GM10847 (cell line): ENCODE data around the gene RUSF1.
A peak's percentile ranks its signal among the peaks of the same experiment; 100 is the strongest.

Experiments used
- POLR2A ChIP-seq: IDR thresholded peaks from 2 replicates; pipeline ENCODE4 v1.6.1; 2011; ENCODE audit not compliant: insufficient read length; ENCODE audit errors: extremely low read depth

The RUSF1 gene

DNA sequence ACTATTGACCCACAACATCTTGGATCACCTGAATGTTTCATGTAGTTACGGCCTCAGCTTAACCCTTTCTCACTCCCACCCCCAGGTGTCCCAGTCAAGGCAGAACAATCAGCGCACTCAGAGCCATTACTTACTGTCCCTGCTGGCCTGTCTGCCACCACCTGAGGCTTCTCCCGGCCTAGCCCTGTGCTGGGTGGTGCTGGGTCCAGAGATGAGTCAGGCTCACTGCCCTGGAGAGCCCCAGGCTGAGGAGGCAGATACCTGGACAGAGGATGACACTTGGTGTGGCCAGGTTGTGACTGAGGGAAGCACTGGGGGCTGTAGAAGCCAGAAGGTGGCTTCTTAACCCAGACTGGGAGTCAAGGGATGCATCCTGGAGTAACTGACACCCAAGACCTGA is 29.2 kb downstream of the RUSF1 start:
- TF ChIP-seq POLR2A = no peak

- no peak for TF ChIP-seq POLR2A
These were observed 30.7 kb downstream of the RUSF1 start for GRCh38 chr16:31477220-31478216.

GRCh38 chr16:31476303-31477219 is 31.6 kb downstream of the RUSF1 start:
- peak; percentile 34 for TF ChIP-seq POLR2A

- TF ChIP-seq POLR2A = no peak
These were observed 32.3 kb downstream of the RUSF1 start for GRCh38 chr16:31475946-31476302.

DNA sequence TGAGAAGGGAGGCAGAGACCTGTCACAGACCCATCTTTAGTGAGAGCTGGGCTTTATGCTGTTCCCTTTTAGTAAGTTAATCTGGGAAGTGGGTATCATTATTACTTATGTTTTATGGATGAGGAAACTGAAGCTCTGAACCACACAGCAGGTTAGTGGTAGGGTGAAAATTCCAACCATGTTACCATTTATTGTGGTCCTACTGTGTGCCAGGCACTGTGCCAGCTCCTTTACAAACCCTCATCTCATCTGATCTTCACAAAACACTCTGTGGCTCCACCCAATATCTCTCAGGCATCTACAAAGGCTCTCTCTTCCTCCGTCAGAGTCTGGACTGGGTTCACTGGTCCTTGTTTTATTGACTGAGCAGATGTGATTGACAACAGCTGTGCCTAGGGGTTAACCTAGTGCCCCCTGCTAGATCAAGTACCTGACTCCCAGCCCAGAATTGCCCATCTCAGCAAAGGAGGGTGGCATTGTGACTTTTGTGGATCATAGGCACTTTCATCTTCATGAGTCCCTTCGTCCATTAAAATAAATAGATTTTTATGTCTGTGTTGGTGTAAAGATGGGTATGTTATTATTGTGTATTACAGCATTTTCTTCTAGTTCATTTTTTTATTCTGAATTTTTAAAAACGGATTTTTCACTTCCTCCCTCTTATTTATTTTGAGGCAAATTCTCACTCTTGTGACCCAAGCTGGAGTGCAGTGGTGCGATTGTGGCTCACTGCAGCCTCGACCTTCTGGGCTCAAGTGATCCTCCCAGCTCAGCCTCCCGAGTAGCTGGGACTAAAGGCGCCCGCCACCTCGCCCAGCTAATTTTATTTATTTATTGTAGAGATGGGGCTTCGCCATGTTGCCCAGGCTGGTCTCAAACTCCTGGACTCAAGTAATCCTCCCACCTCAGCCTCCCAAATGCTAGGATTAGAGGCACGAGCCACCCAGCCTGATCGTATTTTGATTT is 33.1 kb downstream of the RUSF1 start:
- TF ChIP-seq POLR2A = no peak

- no peak for TF ChIP-seq POLR2A
These were observed 33.9 kb downstream of the RUSF1 start for GRCh38 chr16:31474173-31474714.

GRCh38 chr16:31473264-31473984 is 34.8 kb downstream of the RUSF1 start:
- no peak for TF ChIP-seq POLR2A

- TF ChIP-seq POLR2A = no peak
These were observed 35.4 kb downstream of the RUSF1 start for GRCh38 chr16:31472709-31473203.

- no peak for TF ChIP-seq POLR2A
These were observed 36.1 kb downstream of the RUSF1 start, which contains the start of gene TGFB1I1 for GRCh38 chr16:31471875-31472708. Gene TGFB1I1 (plus strand): TSS chr16:31472152. CDS start chr16:31472189, 37 bp downstream.

DNA sequence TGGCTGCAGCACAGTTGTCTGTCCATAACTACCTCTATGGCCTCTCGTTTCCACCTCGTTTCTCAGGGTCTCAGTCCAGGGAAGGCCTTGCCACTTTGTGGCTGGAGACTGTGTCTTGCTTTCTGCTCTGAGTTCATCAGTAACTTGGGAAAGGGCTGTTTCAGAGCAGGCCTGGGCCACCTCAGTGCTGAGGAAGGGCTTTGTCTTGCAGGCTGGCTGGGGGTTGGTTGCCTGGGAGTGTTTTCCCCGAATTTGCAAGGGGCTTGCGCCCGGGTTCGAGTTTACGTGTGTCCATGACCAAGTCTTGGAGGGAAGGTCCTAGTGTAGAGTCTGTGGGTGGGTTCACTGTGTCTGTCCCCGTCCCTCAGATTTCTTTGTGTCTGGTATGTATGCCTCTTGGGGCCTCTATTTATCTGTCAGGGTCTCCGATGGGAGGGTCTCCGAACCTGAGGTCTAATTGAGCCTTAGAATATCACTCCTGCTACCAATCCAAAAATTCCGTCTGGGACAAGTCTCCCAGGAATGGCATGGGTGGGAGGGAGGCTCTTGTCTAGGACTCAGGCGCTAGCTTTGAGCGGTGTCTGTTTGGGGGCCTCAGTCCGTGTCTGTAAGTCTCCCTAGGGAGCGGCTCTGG is 36.8 kb downstream of the RUSF1 start:
- TF ChIP-seq POLR2A = no peak

DNA sequence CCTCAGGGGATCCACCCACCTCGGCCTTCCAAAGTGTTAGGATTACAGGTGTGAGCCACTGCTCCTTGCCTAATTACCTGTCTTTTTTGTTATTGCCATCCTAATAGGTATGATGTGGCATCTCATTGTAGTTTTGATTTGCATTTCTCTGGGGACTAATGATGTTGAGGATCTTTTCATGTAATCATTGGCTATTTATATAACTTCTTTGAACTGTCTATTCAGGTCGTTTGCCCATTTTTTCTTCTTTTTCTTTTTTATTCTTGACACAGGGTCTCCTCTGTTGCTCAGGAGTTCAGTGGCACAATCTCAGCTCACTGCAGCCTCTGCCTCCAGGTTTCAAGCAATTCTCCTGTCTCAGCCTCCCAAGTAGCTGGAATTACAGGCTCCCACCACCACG is 37.6 kb downstream of the RUSF1 start:
- no peak for TF ChIP-seq POLR2A

DNA sequence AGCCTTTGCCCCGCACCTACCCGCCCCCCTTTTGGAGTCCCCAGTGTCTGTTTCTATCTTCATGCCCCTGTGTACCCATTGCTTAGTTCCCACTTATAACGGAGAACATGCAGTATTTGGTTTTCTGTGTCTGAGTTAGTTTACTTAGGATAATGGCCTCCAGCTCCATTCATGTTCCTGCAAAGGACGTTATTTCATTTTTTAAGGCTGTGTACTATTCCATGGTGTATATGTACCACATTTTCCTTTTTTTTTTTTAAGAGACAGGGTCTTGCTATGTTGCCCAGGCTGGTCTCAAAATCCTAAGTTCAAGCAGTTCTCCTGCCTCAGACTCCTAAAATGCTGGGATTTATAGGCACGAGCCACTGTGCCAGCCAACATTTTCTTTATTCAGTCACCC is 40.3 kb downstream of the RUSF1 start:
- no peak for TF ChIP-seq POLR2A
